NCI-H146 (cell line): ENCODE measurements around the gene LRRC37A3.
"Not testable (repeated sequence)": the region's sequence is repeated elsewhere in the genome, so short reads cannot be mapped to it uniquely, and the experiment has no call there.

Experiments used
- DNase-seq: peaks from one replicate; lab custom pipeline; 2025; lab: John Stamatoyannopoulos, UW

The LRRC37A3 gene

DNA sequence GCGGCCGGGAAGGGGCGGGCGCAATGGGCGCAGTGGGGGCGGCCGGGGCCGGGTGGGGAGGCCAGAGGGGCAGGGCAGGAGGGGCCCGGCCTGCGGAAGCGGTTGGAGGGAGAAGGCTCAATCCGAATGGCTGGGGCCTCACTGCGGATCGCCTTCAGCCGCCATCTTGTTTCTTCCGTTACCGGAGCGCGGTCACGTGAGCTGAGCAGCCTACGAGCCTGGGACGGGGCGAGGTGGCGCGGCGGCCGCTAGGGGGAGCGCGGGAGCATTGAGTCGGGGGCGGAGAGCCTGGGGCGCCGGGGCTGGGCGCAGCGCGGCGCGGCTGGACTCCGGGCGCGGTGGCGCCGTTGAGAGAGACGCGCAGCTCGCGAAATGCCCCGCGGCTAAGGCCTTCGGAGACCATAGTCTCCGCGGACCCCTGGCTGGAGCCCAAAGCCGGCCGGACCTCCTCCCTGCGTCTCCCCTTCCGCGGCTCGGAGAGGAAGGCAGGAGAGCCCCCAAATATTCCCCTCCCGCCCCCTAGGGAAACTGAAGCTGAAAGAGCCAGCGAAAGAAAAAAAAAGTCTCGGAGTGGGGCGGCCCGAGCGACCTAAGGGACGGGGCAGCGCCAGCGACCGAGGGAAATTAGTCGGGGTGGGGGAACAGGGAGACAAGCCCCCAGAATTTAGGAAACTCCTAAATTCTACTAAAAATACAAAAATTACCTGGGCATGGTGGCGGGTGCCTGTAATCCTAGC is at the start of gene LRRC37A3:
Gene LRRC37A3, minus strand, starts transcription at position 190 of the 737 bp plus-strand sequence. CDS start 22,221 bp downstream, outside the sequence.
- DNase-seq: peak; percentile 94

DNA sequence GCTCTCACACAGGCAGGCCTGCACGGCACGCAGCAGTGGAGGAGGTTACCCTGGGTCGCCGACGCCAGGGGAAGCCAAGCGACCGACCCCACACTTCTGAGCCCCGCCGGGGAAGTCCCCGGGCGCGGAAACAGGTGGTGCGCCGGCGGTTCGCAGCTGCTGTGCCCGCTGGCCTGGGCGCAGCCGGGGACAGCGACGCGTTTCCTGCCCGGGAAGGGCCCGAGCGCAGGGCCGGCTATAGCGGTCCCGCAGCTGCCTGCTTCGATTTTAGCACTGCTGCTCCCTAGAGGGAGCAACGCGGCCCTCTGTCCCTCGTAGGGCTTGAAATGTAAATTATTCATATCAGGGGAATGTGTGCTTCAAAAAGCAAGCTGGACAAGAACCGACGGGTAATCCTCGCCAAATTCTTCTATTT is 46.6 kb upstream of the LRRC37A3 start:
- peak; percentile 58 for DNase-seq

DNA sequence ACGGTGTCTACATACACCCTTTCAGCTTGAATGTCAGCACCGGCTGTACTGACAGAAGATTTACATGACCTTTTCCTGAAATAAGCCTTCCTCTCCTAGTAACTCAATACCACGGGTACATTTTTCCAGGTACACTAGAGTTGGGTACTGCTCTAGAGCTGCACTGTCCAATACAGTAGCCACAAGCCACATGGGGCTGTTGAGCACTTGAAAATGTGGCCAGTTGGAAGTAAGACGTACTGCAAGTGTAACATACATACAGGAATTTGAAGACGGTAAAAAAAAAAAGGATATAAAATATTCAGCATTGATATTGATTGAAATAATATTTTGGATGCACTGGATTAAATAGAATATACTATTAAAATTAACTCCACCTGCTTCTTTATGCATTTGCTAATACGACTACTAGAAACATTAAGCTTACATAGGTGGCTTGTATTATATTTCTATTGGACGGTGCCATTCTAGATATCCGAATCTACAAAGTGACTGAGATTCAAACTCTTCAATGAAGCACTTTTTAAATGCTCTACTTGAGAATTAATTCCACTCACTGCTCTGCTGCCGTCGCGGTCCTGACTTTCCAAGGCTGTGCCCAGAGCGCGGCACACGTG is 46.1 kb upstream of the LRRC37A3 start:
- peak; percentile 10 for DNase-seq

DNA sequence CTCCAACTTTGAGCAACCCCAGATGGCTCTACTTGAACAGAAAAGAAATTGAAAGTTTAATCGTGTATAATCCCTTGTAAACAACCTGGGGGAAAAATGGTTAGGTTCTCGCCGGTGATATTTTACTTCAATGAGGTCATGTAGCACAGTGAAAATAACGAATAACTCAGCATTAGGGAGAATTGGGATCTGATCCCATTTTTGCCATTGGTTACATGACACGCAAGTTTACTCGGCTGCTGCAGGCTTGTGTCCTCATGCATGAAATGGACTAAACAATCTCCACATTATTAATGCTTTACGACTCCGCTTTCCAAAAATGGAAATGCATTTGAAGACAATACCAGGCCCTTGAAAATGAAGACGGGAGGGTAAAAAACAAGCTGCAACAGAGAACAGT is 45.5 kb upstream of the LRRC37A3 start:
- no peak for DNase-seq

DNA sequence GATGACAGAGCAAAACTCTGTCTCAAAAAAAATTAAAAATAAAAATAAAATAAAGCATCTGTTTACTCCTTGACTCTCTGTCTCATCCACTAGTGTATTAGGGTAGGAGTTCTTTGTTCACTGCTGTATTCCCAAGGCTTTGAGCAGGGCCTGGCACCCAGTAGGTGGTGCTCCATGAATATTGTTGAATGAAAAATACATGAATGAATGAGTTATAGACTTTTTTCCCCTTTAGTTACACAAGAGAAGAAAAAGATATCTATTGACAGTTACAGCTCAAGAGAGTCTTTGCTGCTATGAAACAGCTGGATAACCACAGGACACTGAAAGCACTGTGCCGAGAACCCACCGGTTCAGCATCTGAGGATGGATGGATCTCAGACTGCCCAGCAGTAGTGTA is 44.5 kb upstream of the LRRC37A3 start:
- not testable (repeated sequence) for DNase-seq

DNA sequence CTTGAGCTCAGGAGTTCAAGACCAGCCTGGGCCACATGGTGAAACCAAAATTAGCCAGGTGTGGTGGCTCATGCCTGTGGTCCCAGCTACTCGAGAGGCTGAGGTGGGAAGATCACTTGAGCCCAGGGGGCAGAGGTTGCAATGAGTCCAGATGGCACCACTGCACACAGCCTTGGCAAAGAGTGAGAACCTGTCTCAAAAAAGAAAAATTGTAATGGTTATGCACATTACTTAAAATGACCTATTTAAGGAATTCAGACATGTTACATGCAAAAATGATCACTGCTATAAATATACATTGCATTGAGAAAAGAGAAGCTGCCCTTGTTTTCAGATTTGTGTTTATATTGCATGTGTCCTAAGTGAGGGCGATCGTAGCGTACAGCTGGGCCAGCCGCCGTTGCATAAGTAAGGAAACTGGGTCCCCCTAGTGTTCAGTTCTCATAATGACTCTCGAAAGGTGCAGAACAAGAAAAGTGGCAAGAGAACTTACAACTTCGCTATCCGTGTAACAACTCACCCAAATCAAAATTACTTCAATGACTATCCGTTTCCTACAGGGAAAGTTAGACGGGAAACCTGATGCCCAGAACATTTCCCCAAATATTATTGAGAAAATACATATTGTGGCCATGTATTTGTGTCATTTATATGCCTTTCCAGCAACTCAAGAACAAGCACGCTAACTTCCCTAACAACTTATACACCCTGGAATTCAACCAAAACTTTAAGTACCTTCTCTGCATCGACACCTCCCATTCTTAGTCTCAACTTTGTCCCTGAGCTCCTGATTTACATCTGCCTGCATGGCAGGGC is 42.5 kb upstream of the LRRC37A3 start:
- peak; percentile 68 for DNase-seq

DNA sequence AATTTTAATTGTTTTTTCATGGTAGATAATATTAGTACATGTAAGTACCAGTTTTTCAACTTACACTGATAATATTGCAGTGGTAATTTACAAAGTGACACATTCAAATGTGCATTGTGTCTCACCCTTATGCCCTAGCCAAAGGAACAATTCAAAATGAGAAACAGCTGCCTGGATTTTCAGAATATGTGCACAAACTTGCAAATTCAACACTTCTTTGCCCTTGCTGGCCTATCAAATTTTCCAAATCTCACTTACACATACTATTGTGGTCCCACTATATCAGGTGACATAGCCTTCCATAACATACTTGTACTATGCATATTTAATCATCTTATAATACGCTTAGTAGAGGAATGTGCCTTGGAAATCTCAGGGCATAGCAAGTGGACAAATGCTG is 32.6 kb upstream of the LRRC37A3 start:
- no peak for DNase-seq

DNA sequence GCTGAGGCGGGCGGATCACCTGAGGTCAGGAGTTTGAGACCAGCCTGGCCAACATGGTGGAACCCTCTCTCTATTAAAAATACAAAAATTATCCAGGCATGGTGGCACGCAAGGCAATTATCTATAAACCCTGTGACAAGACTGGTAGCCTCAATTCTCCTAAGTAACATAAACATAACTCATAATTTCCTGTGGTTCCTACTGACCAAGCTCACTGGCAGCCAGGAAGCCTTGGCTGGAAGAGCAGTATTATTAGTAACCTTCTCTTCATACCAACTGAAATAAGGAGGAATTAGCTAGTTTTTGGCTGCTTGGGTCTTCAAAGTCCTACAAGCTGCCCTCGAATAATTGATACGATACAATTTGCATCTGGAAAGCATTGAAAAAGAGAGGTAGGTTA is 31.6 kb upstream of the LRRC37A3 start:
- DNase-seq: no peak

DNA sequence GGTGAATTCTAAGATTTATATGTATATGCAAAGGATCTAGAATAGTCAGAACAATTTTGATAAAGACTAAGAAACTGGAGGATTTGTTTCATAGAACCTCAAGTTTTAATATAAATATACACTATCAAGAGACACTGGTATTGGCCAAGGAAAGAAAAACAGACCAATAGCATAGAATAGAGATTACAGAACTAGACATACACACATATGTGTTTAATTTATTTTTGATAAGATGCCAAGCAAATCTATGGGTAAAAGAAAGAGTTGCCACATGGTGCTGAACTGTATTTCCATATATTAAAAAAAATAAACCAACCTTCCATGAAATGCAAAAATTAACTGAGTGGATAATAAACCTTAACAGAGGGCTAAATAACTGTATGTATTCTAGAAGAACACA is 27.9 kb upstream of the LRRC37A3 start:
- no peak for DNase-seq

DNA sequence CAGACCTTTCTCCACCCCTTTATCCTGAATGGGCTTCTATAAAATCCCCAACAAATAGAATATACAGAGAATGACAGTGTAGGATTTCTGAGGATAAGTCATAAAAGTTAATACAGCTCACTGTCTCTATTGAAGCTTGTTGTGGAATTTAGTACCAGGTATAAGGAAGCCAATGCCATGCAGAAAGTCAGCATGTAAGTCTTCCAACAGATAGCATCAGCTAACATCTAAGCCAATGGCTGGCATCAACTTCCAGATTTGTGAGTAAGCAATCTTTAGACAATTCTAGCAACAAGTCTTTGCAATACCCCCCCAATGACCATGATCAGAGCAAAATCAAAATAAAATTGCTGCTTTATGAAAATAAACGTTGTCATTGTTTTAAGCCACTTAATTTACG is 22.5 kb upstream of the LRRC37A3 start:
- no peak for DNase-seq

DNA sequence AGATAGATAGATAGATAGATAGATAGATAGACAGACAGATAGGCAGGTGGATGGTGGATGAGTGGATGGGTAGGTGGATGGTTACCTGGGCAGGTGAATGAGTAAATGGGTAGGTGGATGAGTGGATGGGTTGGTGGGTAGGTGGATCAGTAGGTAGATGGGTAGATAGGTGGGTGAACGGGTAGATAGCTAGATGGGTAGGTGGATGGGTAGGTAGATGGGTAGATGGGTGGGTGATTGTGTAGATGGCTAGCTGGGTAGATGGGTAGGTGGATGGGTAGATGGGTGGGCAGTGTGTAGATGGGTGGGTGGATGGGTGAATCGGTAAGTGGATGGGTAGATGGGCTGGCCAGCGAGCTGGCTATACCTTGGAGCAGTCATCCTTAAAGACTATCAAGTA is 21.8 kb upstream of the LRRC37A3 start:
- DNase-seq: no peak

DNA sequence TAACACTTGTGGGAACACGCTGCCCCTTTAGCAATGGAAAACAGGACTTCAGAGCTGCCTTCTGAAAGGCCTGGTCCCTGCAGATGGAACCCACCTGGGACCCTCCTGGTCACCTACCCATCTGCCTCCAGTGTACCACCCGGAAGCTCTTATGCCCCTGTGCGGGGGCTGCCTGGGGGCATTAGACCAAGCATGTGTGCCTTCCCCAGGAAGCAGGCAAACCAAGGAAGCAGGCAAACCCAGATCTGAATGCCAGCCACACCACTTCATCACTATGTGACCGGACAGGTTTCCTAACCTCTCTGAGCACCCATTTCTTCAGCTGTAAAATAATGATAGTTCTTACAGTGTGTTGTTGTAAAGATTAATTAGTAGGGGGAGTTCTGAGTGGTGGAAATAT is 20.8 kb upstream of the LRRC37A3 start:
- DNase-seq: no peak

DNA sequence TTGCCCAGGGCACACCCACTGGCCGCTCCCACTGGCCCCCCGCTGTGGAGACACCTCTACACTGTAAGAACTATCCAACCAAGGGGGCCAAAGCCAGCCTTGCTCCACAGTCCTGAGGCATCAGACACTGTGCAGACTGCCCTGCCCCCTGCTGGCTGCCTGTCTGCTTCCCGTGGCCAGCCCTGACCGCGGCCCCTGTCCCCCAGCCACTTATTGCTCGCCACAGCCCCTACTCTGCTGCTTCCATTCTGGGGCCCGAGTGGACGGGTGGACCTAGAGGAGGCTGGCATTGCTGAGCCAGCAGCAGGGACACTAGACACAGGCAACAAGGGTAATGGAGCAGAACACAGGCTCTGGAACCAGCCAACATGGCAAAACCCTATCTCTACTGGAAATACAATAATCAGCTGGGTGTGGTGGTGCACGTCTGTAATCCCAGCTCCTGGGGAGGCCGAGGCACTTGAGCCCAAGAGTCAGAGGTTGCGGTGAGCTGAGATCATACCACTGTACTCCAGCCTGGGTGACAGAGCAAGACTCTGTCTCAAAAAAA is 19.7 kb upstream of the LRRC37A3 start:
- peak; percentile 57 for DNase-seq

DNA sequence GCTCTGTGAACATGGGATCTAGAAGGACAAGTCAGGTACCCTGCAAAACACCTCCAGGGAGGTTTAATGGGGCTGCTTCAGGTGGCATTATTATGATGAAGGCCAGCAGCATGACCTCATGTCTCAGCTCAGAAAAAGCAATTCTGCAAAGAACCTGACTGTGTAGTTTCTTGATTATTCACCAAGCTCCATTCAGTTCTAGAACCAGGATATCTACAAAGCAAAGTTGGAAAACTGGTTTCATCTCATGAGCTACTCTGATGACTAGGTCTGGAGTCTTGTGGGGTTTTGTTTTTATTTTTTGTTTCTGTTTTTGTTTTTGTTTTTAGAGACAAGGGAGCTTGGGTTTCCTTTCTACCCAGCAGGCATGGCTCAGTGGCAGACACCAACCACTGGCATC is 19.0 kb upstream of the LRRC37A3 start:
- DNase-seq: no peak

DNA sequence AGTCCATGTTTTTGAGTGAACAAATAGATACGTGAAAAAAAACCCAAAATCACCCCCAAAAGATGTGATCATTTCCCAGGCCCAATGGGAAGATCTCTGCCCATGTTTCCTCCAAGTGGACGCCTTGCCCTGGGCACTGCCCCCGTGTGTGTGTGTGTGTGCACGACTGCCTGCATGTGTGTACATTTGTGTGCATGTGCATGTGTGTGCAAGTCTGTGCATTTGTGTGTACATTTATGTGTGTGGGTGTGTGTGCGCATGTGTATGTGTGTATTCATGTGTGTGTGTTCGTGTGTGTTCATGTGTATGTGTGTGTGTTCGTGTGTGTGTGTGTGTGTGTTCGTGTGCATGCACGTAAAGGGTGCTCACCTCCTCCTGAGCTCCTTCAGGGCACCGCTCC is 16.8 kb upstream of the LRRC37A3 start:
- no peak for DNase-seq

DNA sequence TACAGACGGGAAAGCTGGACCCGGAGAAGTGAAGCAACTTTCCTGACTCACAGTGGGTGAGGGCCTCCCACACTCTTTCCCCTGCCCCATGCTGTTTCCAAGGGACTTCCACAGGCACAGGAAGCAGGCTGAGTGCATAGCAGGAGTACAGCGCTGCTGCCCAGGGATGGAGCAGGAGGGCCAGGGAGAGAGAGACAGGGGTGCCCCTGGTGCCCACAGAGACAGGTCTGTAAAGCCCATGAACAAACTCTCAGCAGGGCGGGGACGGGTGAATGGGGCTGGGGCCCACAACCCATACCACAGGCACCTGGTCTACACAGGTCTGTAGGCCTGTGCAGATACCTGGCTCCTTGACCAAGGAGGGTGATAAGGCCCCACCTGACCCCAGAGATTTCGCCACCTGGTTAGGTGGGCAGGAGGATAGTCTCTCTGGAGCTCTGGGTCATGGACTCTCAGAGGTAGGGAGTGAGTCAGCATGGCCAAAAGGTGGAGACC is 15.1 kb upstream of the LRRC37A3 start:
- DNase-seq: not testable (repeated sequence)

DNA sequence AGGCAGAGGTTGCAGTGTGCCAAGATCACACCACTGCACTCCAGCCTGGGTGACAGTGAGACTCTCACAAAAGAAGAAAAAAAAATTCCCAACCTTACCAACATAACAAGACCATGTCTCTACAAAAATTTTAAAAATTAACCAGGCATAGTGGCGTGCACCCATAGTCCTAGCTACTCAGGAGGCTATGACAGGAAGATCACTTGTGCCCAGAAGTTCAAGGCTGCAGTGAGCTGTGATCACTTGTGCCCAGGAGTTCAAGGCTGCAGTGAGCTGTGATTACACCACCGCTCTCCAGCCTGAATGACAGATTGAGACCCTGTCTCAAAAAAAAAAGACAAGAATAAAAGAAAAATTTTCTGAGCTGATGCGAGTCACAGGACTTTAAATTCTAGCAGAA is 13.6 kb upstream of the LRRC37A3 start:
- not testable (repeated sequence) for DNase-seq

DNA sequence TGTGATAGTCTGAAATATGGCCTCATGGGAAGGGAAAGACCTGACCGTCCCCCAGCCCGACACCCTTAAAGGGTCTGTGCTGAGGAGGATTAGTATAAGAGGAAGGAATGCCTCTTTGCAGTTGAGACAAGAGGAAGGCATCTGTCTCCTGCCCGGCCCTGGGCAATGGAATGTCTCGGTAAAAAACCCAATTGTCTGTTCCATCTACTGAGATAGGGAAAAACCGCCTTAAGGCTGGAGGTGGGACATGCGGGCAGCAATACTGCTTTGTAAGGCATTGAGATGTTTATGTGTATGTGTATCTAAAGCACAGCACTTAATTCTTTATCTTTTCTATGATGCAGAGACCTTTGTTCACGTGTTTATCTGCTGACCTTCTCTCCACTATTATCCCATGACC is 11.1 kb upstream of the LRRC37A3 start:
- DNase-seq: not testable (repeated sequence)

DNA sequence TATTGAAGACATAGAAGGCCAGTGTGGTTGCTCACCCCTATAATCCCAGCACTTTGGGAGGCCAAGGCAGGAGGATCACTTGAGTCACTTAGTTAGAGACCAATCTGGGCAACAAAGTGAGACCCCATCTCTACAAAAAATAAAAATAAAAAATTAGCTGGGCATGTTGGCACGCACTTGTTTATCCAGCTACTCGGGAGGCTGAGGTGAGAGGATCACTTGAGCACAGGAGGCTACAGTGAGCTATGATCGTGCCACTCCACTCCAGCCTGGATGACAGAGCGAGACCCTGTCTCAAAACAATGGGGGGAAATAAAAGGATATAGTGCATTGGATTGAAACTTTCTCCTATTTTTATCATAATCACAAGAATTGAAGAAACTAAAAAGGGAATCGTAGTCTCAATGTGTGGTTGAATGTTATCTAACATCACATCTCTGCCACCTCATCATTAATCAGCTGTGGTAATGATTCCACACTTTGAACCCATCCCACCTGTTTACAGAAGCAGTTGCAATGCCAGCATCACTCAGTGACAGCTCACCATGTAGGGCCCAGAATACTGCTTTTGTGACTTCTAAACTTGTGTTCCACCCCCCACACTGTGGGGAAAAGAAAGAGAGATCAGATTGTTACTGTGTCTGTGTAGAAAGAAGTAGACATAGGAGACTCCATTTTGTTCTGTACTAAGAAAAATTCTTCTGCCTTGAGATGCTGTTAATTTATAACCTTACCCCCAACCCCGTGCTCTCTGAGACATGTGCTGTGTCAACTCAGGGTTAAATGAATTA is 10.3 kb upstream of the LRRC37A3 start:
- DNase-seq: not testable (repeated sequence)

DNA sequence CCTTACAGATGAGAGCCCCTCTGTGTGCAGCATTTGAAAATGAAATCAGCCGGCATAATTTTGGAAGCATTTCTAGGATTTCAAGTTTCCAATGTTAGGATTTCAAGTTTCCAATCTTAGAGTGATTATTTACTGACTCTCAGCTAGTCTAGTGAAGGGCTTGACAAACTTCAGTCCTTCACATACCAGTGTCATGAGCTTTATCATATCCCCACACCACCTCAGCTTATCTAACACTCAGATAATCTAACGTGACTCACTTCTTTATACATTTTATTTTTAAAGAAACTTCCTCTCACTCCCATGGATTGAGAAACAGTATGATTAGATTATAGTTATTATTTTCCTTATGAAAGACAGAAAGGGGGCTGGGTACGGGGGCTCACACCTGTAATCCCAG is 9.4 kb upstream of the LRRC37A3 start:
- not testable (repeated sequence) for DNase-seq

DNA sequence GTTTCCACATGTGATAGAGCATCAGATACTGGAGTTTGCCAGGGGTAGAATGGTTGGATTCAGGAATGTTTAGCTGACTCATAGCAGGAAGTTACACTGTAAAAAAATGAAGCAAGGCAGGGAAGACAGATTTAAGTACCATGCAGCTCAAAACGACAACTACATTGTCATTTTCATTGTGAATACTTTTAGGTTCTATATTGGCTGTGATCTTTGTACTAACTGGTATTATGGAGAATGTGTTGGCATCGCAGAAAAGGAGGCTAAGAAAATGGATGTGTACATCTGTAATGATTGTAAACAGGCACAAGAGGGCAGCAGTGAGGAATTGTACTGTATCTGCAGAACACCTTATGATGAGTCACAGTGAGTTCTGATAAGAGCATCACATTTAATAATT is 8.2 kb upstream of the LRRC37A3 start:
- peak; percentile 74 for DNase-seq

DNA sequence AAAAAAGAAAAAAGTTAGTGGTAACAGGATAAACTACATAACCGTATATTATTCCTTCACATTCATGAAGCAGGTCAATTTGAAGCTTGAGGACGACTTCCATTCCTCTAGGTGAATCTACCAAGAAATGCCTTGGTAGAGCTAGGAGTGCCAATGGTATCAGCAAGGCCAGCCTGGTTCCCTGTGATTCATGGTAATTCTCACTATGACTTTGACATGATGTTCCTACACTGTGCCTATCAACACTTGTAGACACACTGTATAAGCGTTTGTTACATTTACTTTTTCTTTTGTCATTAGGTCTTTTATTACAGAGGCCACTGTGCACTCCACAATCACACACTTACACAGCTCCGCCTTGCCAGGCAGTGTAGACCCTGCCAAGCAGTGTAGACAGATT is 7.2 kb upstream of the LRRC37A3 start:
- DNase-seq: not testable (repeated sequence)
